Tongue (tissue), 2 donors: ENCODE measurements around the gene PRR14L. TPM values are rescaled to one million over a fixed set of nuclear protein-coding genes. Genes with fewer than 3 reads are reported as not detected.
"Not testable (repeated sequence)": the region's sequence is repeated elsewhere in the genome, so short reads cannot be mapped to it uniquely, and the experiment has no call there.

Source experiments
- DNase-seq: peaks from one replicate; pipeline ENCODE4 v3.0.0-alpha.2; 2015
- total RNA-seq: library from RNA; depleted of rRNA; stranded (reverse); fragments of >200 nt; gene quantifications from one replicate; pipeline ENCODE4 v1.2.3, GENCODE V29; 2014

The PRR14L gene
- total RNA-seq, 1 donor from 2014 or later: 21.5 TPM

DNA sequence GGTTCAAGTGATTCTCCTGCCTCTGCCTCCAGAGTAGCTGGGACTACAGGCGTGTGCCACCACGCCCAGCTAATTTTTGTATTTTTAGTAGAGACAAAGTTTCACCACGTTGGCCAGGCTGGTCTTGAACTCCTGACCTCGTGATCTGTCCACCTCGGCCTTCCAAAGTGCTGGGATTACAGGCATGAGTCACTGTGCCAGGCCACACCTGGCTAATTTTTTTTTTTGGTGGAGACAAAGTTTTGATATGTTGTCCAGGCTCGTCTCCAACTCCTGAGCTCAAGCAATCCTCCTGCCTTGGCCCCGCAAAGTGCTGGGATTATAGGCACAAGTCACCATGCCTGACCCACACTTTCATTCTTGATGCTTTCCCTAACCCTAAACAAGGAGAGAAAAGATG, 9.6 kb downstream of the PRR14L start:
- DNase-seq: not testable (repeated sequence)

- DNase-seq: no peak
Observed at GRCh38 chr22:31739795-31740201, 10.1 kb downstream of the PRR14L start.

GRCh38 chr22:31738566-31738965, 11.4 kb downstream of the PRR14L start:
- no peak for DNase-seq

DNA sequence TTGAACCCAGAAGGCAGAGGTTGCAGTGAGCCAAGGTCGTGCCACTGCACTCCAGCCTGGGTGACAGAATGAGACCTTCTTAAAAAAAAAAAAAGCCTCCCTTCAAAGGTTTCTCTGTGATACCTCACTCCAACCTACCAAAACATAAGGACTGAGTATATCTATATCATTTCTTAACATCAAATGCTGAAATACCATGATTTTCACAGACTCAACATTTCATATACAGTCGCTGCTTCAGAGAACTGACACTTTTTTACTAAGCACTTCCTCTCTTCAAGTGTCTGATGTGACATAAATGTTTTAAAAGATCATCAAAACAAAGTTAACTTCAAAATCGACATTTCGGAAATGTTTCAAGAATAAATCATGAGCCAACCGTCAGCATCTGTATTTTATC, 12.0 kb downstream of the PRR14L start:
- DNase-seq: no peak

GRCh38 chr22:31736458-31736857, 13.5 kb downstream of the PRR14L start:
- no peak for DNase-seq

- DNase-seq: no peak
Observed at GRCh38 chr22:31734512-31734911, 15.4 kb downstream of the PRR14L start.

DNA sequence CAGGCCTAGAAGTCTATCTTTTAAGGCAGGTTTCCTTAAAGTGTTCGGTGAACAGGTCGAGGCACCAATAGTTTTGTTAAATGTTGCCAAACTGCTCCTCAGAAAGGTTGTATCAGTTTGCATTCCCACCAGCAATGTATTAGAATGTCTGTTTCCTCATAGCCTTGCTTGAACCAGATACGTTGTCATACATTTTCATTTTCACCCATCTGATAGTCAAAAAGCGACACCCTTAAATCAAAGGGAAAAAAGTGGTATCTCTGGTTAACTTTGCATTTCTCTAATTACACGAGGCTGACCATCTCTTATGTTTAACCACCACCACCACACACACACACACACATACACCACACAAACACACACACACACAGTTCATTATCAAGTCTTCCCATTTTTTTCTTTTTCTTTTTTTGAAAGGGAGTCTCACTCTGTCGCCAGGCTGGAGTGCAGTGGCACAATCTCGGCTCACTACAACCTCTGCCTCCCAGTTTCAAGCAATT, 16.3 kb downstream of the PRR14L start:
- DNase-seq: no peak

GRCh38 chr22:31732089-31732829, 17.7 kb downstream of the PRR14L start:
- no peak for DNase-seq

DNA sequence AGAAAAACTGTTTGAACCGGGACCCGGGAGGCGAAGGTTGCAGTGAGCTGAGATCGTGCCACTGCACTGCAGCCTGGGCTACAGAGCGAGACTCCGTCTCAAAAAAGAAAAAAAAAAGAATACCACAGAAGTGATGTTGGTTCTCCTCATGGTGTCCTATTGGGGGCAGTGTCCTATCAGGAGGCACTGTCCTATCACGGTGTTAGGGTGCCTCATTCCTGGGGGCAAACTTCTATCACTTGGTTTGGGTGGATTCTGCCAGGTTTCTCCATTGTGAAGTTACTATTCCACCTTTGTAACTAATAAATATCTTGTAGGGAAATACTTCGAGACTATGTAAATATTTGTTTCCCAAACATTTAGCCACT, 19.6 kb downstream of the PRR14L start:
- no peak for DNase-seq

DNA sequence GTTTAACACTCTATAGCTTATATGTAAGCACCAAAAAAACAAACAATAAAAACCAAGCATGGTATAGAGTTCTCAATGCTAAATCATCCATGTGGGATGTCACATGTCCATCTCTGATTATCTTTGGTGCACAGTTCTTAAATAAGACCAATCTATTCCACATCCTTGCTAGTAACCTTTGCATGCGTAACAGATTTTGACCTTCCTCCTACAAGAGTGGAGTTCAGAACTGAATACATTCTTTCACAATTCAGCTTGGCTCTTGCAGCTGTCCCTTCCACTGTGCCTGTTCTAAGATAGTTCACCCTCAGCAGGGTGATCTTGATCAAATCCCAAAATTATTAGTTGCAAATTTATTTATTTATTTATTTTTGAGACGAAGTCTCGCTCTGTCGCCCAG, 21.1 kb downstream of the PRR14L start:
- DNase-seq: no peak

DNA sequence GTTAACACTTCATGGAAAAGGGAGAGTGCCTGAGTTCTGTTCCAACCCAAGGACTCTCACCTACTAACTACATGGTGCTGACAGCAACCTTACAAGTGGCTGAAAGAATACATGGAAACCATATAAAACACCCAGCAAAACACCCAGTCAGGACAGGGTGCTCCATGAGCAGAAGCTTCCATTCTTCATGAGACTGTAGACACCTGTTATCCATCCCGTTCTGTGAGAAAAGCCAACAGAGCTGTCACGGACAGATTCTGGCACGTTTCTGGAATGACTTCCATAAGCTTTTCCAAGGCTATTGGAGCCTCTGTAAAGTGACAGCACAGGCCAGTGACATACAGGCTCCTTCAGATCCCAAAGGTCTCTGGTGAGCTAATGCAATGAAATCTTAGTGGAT, 23.2 kb downstream of the PRR14L start:
- DNase-seq: peak; percentile 25

DNA sequence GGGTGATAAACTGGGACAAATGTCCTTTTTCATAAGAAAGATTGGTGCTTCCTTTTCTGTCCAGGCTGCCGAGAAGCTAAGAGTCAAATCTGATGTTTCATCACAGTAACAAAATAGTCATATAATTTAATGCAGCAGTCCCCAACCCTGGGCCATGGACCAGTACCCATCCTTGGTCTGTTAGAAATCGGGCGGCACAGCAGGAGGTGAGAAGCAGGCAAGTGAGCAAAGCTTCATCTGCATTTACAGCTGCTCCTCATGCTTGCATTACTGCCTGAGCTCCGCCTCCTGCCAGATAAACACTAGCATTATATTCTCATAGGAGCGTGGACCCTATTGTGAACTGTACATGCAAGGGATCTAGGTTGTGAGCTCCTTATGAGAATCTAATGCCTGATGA, 26.2 kb downstream of the PRR14L start:
- no peak for DNase-seq

DNA sequence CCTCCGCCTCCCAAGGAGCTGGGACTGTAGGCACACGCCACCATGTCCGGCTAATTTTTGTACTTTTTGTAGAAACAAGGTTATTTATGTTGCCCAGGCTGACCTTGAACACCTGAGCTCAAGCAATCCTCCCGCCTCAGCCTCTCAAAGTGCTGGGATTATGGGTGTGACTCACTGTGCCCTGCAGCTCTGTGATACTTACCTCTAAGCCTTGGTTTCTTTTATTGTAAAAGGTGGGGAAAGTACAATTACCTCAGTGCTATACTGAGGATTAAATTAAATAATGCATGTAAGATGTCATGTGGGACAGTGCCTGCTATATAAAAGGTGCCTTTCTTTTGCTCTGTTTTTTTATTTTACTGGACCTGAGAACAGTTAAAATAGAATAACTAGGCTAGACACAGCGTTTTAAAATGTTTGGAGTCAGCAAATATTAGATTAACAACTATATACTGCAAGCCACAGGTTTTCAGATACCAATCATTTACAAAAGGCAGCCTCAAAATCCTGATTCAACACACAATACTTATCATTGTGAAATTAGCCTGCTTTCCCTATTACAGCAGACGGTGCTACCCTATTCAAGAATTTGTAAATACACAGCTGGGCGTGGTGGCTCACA, 30.0 kb downstream of the PRR14L start:
- no peak for DNase-seq

- DNase-seq: no peak
Observed at GRCh38 chr22:31715147-31715778, 34.7 kb downstream of the PRR14L start.

DNA sequence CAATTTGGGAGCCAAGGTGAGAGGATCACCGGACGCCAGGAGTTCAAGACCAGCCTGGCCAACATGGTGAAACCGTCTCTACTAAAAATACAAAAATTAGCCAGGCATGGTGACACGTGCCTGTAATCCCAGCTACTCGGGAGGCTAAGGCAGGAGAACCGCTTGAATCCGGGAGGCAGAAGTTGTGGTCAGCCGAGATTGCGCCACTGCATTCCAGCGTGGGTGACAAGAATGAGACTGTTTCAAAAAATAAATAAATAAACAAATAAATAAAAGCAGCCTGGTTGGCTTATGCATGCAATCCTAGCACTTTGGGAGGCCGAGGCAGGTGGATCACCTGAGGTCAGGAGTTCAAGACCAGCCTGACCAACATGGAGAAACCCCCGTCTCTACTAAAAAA, 38.7 kb downstream of the PRR14L start:
- not testable (repeated sequence) for DNase-seq

- no peak for DNase-seq
Observed at GRCh38 chr22:31707519-31707918, 42.4 kb downstream of the PRR14L start.

DNA sequence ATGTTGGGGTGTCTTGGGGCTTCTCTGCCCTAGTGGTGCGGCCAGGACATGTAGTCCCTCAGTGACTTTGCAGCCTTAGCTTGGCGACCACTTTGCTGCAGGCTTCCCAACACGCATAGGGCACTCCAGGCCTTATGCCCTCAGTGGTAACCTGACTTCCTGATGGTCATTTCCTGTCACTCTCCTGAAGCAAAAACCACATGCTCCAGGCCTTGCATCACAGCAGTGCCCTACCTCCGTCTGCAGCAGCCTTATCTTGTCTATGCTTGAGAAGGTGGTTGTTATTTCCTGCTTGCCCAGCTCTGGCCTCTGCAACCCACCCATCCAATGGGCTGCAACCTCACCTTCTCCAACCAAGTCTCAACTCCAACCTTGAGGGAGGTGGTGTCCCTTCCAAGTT, 54.5 kb downstream of the PRR14L start:
- DNase-seq: no peak

- not testable (repeated sequence) for DNase-seq
Observed at GRCh38 chr22:31694046-31694445, 55.9 kb downstream of the PRR14L start.

GRCh38 chr22:31692186-31692886, 57.6 kb downstream of the PRR14L start:
- no peak for DNase-seq

DNA sequence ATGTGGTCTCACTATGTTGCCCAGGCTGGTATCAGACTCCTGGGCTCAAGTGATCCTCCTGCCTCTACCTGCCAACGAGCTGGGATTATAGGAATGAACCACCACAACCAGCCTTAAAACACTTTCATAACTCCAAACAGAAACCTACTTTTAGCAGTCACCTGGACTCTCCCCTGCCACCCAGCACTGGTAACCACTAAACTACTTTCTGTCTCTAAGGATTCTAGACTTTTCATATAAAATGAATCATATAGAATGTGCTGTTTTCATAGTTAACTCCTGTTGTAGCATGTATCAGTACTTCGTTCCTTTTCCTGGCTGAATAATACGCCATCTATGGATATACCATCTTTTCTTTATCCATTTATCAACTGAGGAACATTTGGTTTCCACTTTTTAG, 58.5 kb downstream of the PRR14L start:
- no peak for DNase-seq

DNA sequence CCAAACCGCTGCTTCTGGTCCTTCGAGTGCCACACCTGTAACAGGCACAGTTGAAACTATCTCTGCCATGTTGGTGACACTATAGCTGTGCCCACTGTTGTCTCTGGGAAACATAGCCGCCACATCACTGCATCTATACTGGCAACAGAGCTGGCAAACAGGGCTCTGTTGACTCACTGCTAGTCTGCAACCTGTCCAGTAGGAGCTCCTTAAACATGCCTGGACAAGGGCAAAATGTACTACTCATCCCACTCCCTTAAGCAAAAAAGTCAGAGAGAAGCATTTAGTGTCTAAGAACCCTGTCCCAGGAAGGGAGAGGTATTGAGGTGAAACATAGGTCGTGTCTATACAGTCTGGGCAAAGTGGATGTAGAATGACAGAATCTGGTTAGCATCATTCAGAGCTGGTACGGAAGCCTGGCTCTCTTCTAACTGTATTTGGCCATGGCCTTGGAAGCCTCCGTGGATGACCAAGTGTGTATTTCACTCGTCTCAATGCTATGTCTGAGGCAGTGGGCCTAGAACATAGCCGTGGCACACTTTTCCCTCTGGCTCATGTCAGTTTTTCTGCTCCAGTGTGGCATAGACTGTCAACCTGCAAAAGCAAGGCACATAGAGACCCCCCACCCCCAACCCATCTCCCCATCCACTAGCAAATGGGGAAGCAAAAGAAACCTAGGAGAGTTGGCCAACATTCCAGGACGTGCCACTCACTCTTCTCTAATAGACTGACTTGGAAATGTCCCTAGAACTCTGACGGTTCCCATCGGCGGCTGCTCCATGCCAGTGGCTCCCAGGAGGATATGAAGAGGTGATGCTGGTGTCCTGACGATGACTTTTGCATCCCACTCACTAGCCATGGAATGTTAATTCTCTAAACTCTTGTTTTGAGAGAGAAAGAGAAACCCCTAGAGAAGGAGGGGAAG, 66.5 kb downstream of the PRR14L start:
- DNase-seq: no peak

- DNase-seq: no peak
Observed at GRCh38 chr22:31682751-31683150, 67.2 kb downstream of the PRR14L start.
